ENCODE results near the gene SH3BP5.
A peak's percentile ranks its signal among the peaks of the same experiment; 100 is the strongest.

Gene SH3BP5

GRCh38 chr3:15323063-15323462 lies 9.3 kb downstream of the SH3BP5 start:
- DNase-seq, result no peak

- no peak for DNase-seq
Observed at GRCh38 chr3:15321349-15321748, 11.0 kb downstream of the SH3BP5 start.

GRCh38 chr3:15319575-15319974 lies 12.8 kb downstream of the SH3BP5 start:
- DNase-seq, result peak; percentile 24

GRCh38 chr3:15319136-15319535 lies 13.2 kb downstream of the SH3BP5 start:
- no peak for DNase-seq

GRCh38 chr3:15318661-15319060 lies 13.7 kb downstream of the SH3BP5 start:
- DNase-seq, result no peak

GRCh38 chr3:15316998-15317435 lies 15.4 kb downstream of the SH3BP5 start:
- DNase-seq, result no peak

- no peak for DNase-seq
Observed at GRCh38 chr3:15315003-15315402, 17.4 kb downstream of the SH3BP5 start.

- DNase-seq, result no peak
Observed at GRCh38 chr3:15314276-15314675, 18.1 kb downstream of the SH3BP5 start.

- DNase-seq, result no peak
Observed at GRCh38 chr3:15313461-15313860, 18.9 kb downstream of the SH3BP5 start.

GRCh38 chr3:15312550-15312949 lies 19.8 kb downstream of the SH3BP5 start:
- no peak for DNase-seq

- no peak for DNase-seq
Observed at GRCh38 chr3:15310491-15311370, 21.7 kb downstream of the SH3BP5 start.

GRCh38 chr3:15309662-15310335 lies 22.6 kb downstream of the SH3BP5 start:
- peak; percentile 28 for DNase-seq

- peak; percentile 56 for DNase-seq
Observed at GRCh38 chr3:15307580-15307979, 24.8 kb downstream of the SH3BP5 start.

GRCh38 chr3:15306979-15307359 lies 25.4 kb downstream of the SH3BP5 start:
- no peak for DNase-seq

GRCh38 chr3:15305359-15305844 lies 27.0 kb downstream of the SH3BP5 start:
- no peak for DNase-seq

GRCh38 chr3:15303728-15304127 lies 28.7 kb downstream of the SH3BP5 start:
- no peak for DNase-seq

- no peak for DNase-seq
Observed at GRCh38 chr3:15303216-15303615, 29.2 kb downstream of the SH3BP5 start.

- DNase-seq, result no peak
Observed at GRCh38 chr3:15301761-15302160, 30.6 kb downstream of the SH3BP5 start.

- DNase-seq, result no peak
Observed at GRCh38 chr3:15300323-15301078, 31.9 kb downstream of the SH3BP5 start.

- DNase-seq, result no peak
Observed at GRCh38 chr3:15299036-15299435, 33.4 kb downstream of the SH3BP5 start.

- DNase-seq, result no peak
Observed at GRCh38 chr3:15298504-15298903, 33.9 kb downstream of the SH3BP5 start.

GRCh38 chr3:15297608-15298350 lies 34.6 kb downstream of the SH3BP5 start:
- DNase-seq, result no peak

- no peak for DNase-seq
Observed at GRCh38 chr3:15295506-15295905, 36.9 kb downstream of the SH3BP5 start.

Data from eye (tissue), 1 donor.